ENCODE results near the gene STXBP3. TPM values are rescaled to one million over a fixed set of nuclear protein-coding genes. Genes with fewer than 3 reads are reported as not detected.
"Not testable (repeated sequence)": the region's sequence is repeated elsewhere in the genome, so short reads cannot be mapped to it uniquely, and the experiment has no call there.

STXBP3 gene
- total RNA-seq: 28.2 TPM

- Histone ChIP-seq H3K4me3 (ENCODE audit: low read length in 3 of 3) (peak within 1 kb of the TSS; percentile 93 to 97 (median 97)), H3K27ac (ENCODE audit: low read depth, low read length) (peak within 1 kb of the TSS; percentile 95), H3K36me3 (ENCODE audit: control insufficient read depth in 3 of 3, insufficient read depth in 3 of 3, low read length in 3 of 3) (peaks cover 0 to 5% (median 0%) of the 10 kb centered on the region in 3 donors), H3K4me1 (ENCODE audit: control insufficient read depth in 3 of 3, insufficient read depth in 3 of 3, low read length in 3 of 3) (peaks cover 0 to 5% (median 2%) of the 10 kb centered on the region in 3 donors), H3K27me3 (ENCODE audit: control insufficient read depth in 3 of 3, insufficient read depth in 3 of 3, low read length in 3 of 3) (no peaks in the 10 kb centered on the region), H3K9ac (ENCODE audit: low read depth in 1 of 3, low read length in 3 of 3) (peak within 1 kb of the TSS; percentile 95 to 96 (median 95)), H3K9me3 (ENCODE audit: control insufficient read depth in 3 of 3, low read length in 3 of 3) (no peaks in the 10 kb centered on the region)
These were observed at the start of gene STXBP3 for GRCh38 chr1:108746382-108747170. STXBP3 (plus strand) TSS chr1:108746674; CDS start chr1:108746738, 64 bp downstream.

GRCh38 chr1:108699375-108700332 lies 46.8 kb upstream of the STXBP3 start:
- no peak overlapping the region for H3K4me3 ChIP-seq (ENCODE audit: low read length in 3 of 3)
- no peaks in the 10 kb centered on the region for H3K9me3 ChIP-seq (ENCODE audit: control insufficient read depth in 3 of 3, low read length in 3 of 3)
- H3K27me3 ChIP-seq (ENCODE audit: control insufficient read depth in 3 of 3, insufficient read depth in 3 of 3, low read length in 3 of 3): no peaks in the 10 kb centered on the region
- no peak overlapping the region for H3K27ac ChIP-seq (ENCODE audit: low read depth, low read length)
- peaks cover 26 to 47% (median 38%) of the 10 kb centered on the region in 3 donors for H3K36me3 ChIP-seq (ENCODE audit: control insufficient read depth in 3 of 3, insufficient read depth in 3 of 3, low read length in 3 of 3)
- H3K9ac ChIP-seq (ENCODE audit: low read depth in 1 of 3, low read length in 3 of 3): no peak overlapping the region
- peaks cover 0 to 10% (median 5%) of the 10 kb centered on the region in 3 donors for H3K4me1 ChIP-seq (ENCODE audit: control insufficient read depth in 3 of 3, insufficient read depth in 3 of 3, low read length in 3 of 3)

- H3K36me3 ChIP-seq (ENCODE audit: control insufficient read depth in 3 of 3, insufficient read depth in 3 of 3, low read length in 3 of 3): peaks cover 22 to 40% (median 33%) of the 10 kb centered on the region in 3 donors
- no peak overlapping the region for H3K27ac ChIP-seq (ENCODE audit: low read depth, low read length)
- no peaks in the 10 kb centered on the region for H3K9me3 ChIP-seq (ENCODE audit: control insufficient read depth in 3 of 3, low read length in 3 of 3)
- H3K4me1 ChIP-seq (ENCODE audit: control insufficient read depth in 3 of 3, insufficient read depth in 3 of 3, low read length in 3 of 3): no peaks in the 10 kb centered on the region
- H3K27me3 ChIP-seq (ENCODE audit: control insufficient read depth in 3 of 3, insufficient read depth in 3 of 3, low read length in 3 of 3): no peaks in the 10 kb centered on the region
- no peak overlapping the region for H3K9ac ChIP-seq (ENCODE audit: low read depth in 1 of 3, low read length in 3 of 3)
- H3K4me3 ChIP-seq (ENCODE audit: low read length in 3 of 3): no peak overlapping the region
These were observed 45.2 kb upstream of the STXBP3 start for GRCh38 chr1:108701176-108701849.

GRCh38 chr1:108702109-108702508 lies 44.4 kb upstream of the STXBP3 start:
- not testable (repeated sequence) for H3K27me3 ChIP-seq (ENCODE audit: control insufficient read depth in 3 of 3, insufficient read depth in 3 of 3, low read length in 3 of 3); H3K9ac ChIP-seq (ENCODE audit: low read depth in 1 of 3, low read length in 3 of 3); H3K4me1 ChIP-seq (ENCODE audit: control insufficient read depth in 3 of 3, insufficient read depth in 3 of 3, low read length in 3 of 3); H3K4me3 ChIP-seq (ENCODE audit: low read length in 3 of 3); H3K27ac ChIP-seq (ENCODE audit: low read depth, low read length); H3K9me3 ChIP-seq (ENCODE audit: control insufficient read depth in 3 of 3, low read length in 3 of 3)
- H3K36me3 ChIP-seq (ENCODE audit: control insufficient read depth in 3 of 3, insufficient read depth in 3 of 3, low read length in 3 of 3): peaks cover 15 to 34% (median 30%) of the 10 kb centered on the region in 3 donors

GRCh38 chr1:108703939-108704338 lies 42.5 kb upstream of the STXBP3 start:
- peaks cover 11 to 17% (median 14%) of the 10 kb centered on the region in 3 donors for H3K36me3 ChIP-seq (ENCODE audit: control insufficient read depth in 3 of 3, insufficient read depth in 3 of 3, low read length in 3 of 3)
- no peak overlapping the region for H3K27ac ChIP-seq (ENCODE audit: low read depth, low read length)

GRCh38 chr1:108704496-108704895 lies 42.0 kb upstream of the STXBP3 start:
- H3K9ac ChIP-seq (ENCODE audit: low read depth in 1 of 3, low read length in 3 of 3): no peak overlapping the region
- H3K4me1 ChIP-seq (ENCODE audit: control insufficient read depth in 3 of 3, insufficient read depth in 3 of 3, low read length in 3 of 3): no peaks in the 10 kb centered on the region
- no peak overlapping the region for H3K27ac ChIP-seq (ENCODE audit: low read depth, low read length)
- no peak overlapping the region for H3K4me3 ChIP-seq (ENCODE audit: low read length in 3 of 3)
- H3K9me3 ChIP-seq (ENCODE audit: control insufficient read depth in 3 of 3, low read length in 3 of 3): no peaks in the 10 kb centered on the region
- H3K36me3 ChIP-seq (ENCODE audit: control insufficient read depth in 3 of 3, insufficient read depth in 3 of 3, low read length in 3 of 3): peaks cover 6 to 12% (median 8%) of the 10 kb centered on the region in 3 donors
- H3K27me3 ChIP-seq (ENCODE audit: control insufficient read depth in 3 of 3, insufficient read depth in 3 of 3, low read length in 3 of 3): peaks cover 0 to 3% (median 0%) of the 10 kb centered on the region in 3 donors

More at GRCh38 chr1:108703939-108704338, 42.5 kb upstream of the STXBP3 start:
- Histone ChIP-seq H3K4me3 (ENCODE audit: low read length in 3 of 3) (no peak overlapping the region), H3K4me1 (ENCODE audit: control insufficient read depth in 3 of 3, insufficient read depth in 3 of 3, low read length in 3 of 3) (no peaks in the 10 kb centered on the region), H3K9ac (ENCODE audit: low read depth in 1 of 3, low read length in 3 of 3) (no peak overlapping the region), H3K9me3 (ENCODE audit: control insufficient read depth in 3 of 3, low read length in 3 of 3) (no peaks in the 10 kb centered on the region), H3K27me3 (ENCODE audit: control insufficient read depth in 3 of 3, insufficient read depth in 3 of 3, low read length in 3 of 3) (no peaks in the 10 kb centered on the region)

- no peak overlapping the region for H3K9ac ChIP-seq (ENCODE audit: low read depth in 1 of 3, low read length in 3 of 3)
- no peaks in the 10 kb centered on the region for H3K36me3 ChIP-seq (ENCODE audit: control insufficient read depth in 3 of 3, insufficient read depth in 3 of 3, low read length in 3 of 3)
- no peaks in the 10 kb centered on the region for H3K9me3 ChIP-seq (ENCODE audit: control insufficient read depth in 3 of 3, low read length in 3 of 3)
- H3K4me3 ChIP-seq (ENCODE audit: low read length in 3 of 3): no peak overlapping the region
- peaks cover 0 to 3% (median 0%) of the 10 kb centered on the region in 3 donors for H3K27me3 ChIP-seq (ENCODE audit: control insufficient read depth in 3 of 3, insufficient read depth in 3 of 3, low read length in 3 of 3)
- H3K4me1 ChIP-seq (ENCODE audit: control insufficient read depth in 3 of 3, insufficient read depth in 3 of 3, low read length in 3 of 3): no peaks in the 10 kb centered on the region
- H3K27ac ChIP-seq (ENCODE audit: low read depth, low read length): no peak overlapping the region
These were observed 39.8 kb upstream of the STXBP3 start for GRCh38 chr1:108706643-108707042.

GRCh38 chr1:108708691-108709660 lies 37.5 kb upstream of the STXBP3 start:
- Histone ChIP-seq H3K4me1 (ENCODE audit: control insufficient read depth in 3 of 3, insufficient read depth in 3 of 3, low read length in 3 of 3) (no peaks in the 10 kb centered on the region), H3K4me3 (ENCODE audit: low read length in 3 of 3) (no peak overlapping the region), H3K27ac (ENCODE audit: low read depth, low read length) (no peak overlapping the region), H3K36me3 (ENCODE audit: control insufficient read depth in 3 of 3, insufficient read depth in 3 of 3, low read length in 3 of 3) (no peaks in the 10 kb centered on the region), H3K9me3 (ENCODE audit: control insufficient read depth in 3 of 3, low read length in 3 of 3) (no peaks in the 10 kb centered on the region), H3K9ac (ENCODE audit: low read depth in 1 of 3, low read length in 3 of 3) (no peak overlapping the region), H3K27me3 (ENCODE audit: control insufficient read depth in 3 of 3, insufficient read depth in 3 of 3, low read length in 3 of 3) (peaks cover 0 to 3% (median 0%) of the 10 kb centered on the region in 3 donors)

Measured in skeletal muscle tissue (tissue), 4 donors.